PC-9 (cell line): ENCODE data around the gene TUBB4B.

Experiments
- EZH2 ChIP-seq: fragments of 200-600 bp; sonication (generic); IDR thresholded peaks from 2 replicates; pipeline ENCODE4 v1.8.0; 2017; ENCODE audit warnings: antibody characterized with exemption, low read depth
- TF ChIP-seq, protein P1 (sequence below): fragments of 200-600 bp; sonication (generic); conservative IDR thresholded peaks from 2 replicates; pipeline ENCODE4 v1.6.1; 2017; ENCODE audit warnings: mixed run types, antibody characterized with exemption, mild to moderate bottlenecking, moderate library complexity

DNA sequence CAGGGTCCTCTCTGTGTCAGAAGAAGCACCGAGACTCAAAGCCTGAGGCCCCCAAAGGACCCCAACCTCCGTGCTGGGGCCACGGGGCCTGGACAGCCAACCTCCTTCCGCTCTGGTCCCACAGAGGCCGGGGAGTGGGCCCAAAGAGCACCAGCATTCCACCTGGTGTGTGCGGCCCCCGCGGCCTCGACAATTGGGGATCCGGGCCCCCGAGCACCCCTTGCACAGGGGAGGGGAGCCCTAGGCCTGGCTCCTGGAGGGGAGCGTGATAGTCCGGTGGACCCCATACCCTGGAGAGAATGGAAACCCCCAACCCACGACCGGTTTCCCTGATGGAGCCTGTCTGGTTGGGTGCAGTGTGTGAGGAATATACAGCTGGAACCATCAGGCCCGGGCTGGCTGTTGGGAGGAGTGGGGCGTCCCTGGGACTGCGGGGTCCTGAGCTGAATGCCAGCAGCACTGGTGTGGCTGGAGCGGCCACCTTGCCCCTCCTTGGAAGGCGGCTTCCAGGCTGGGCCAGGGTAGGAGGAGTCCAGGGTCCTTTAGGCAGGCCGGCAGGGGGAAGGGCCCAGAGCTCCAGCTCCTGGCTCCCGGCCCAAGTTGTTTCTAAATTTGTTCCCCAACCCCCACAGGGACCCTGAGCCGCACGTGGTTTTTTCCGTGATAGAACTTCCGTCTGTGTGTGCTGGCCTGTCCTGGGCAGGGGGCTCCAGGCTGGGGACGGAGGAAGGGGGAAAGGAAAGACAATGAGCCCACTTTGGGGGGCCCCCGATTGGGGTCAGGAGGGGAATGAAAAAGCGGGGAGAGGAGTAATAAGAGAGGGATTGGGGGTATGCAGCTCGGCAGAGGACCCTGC, 35.6 kb downstream of the TUBB4B start:
- TF ChIP-seq, protein P1, sequence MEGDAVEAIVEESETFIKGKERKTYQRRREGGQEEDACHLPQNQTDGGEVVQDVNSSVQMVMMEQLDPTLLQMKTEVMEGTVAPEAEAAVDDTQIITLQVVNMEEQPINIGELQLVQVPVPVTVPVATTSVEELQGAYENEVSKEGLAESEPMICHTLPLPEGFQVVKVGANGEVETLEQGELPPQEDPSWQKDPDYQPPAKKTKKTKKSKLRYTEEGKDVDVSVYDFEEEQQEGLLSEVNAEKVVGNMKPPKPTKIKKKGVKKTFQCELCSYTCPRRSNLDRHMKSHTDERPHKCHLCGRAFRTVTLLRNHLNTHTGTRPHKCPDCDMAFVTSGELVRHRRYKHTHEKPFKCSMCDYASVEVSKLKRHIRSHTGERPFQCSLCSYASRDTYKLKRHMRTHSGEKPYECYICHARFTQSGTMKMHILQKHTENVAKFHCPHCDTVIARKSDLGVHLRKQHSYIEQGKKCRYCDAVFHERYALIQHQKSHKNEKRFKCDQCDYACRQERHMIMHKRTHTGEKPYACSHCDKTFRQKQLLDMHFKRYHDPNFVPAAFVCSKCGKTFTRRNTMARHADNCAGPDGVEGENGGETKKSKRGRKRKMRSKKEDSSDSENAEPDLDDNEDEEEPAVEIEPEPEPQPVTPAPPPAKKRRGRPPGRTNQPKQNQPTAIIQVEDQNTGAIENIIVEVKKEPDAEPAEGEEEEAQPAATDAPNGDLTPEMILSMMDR: no peak
- no peak for TF ChIP-seq EZH2
